Measurements from ENCODE around the gene ZMYND8. TPM values are rescaled to one million over a fixed set of nuclear protein-coding genes. Genes with fewer than 3 reads are reported as not detected.

ZMYND8 gene
- total RNA-seq, 1 experiment from 2014 or later: 50.7 TPM

DNA sequence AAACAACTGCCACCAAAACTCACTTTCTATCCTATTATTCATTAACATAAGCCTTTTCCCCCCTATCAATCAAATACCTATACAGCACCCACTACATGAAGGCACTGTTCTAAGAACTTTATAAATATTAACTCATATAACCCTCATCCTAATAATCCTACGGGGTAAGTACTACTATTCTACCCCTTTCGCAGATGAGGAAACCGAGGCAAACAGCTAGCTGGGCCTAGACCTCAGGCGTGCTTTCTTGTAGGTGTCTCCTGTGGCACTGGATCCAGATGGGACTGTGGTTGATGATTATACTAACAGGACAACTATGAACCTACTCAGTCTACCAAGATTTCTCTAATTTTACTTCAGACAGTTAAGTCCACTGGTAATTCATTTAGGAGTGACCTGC lies 131.6 kb downstream of the ZMYND8 start:
- no peak overlapping the region for H3K4me3 ChIP-seq (ENCODE audit: low read depth in 2 of 2, low read length in 2 of 2)
- no TSS peak for BruUV-seq (replicated peaks)
- no peaks in the 10 kb centered on the region for H3K4me1 ChIP-seq (ENCODE audit: control insufficient read depth, insufficient read depth, low read length)
- intact Hi-C loops (cut with micrococcal nuclease; ENCODE audit: unreplicated experiment) (no loop called here), in situ Hi-C loops (cut with HindIII; ENCODE audit: low pct_unique_long_range_greater_than_20kb, low sequenced_read_pairs) (no loop called here)
- peaks cover 9% of the 10 kb centered on the region for H3K36me3 ChIP-seq (ENCODE audit: control insufficient read depth, insufficient read depth, low read length)
- no peak for TF ChIP-seq TCF7L2 (IDR thresholded peaks at IDR 0.05; ENCODE audit: low read depth, low read length)
- TF ChIP-seq, protein P1, sequence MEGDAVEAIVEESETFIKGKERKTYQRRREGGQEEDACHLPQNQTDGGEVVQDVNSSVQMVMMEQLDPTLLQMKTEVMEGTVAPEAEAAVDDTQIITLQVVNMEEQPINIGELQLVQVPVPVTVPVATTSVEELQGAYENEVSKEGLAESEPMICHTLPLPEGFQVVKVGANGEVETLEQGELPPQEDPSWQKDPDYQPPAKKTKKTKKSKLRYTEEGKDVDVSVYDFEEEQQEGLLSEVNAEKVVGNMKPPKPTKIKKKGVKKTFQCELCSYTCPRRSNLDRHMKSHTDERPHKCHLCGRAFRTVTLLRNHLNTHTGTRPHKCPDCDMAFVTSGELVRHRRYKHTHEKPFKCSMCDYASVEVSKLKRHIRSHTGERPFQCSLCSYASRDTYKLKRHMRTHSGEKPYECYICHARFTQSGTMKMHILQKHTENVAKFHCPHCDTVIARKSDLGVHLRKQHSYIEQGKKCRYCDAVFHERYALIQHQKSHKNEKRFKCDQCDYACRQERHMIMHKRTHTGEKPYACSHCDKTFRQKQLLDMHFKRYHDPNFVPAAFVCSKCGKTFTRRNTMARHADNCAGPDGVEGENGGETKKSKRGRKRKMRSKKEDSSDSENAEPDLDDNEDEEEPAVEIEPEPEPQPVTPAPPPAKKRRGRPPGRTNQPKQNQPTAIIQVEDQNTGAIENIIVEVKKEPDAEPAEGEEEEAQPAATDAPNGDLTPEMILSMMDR (IDR thresholded peaks at IDR 0.05): no peak
- no peak for TF ChIP-seq POLR2AphosphoS5 (IDR thresholded peaks at IDR 0.05; ENCODE audit: low read depth, low read length)
- no peak for TF ChIP-seq SIN3A (IDR thresholded peaks at IDR 0.05; ENCODE audit: borderline replicate concordance, insufficient read depth, low read depth, low read length)
- CTCF ChIA-PET: no interaction called here
- no peaks in the 10 kb centered on the region for H3K27me3 ChIP-seq (ENCODE audit: control insufficient read depth, insufficient read depth, low read length)
- H3K9me3 ChIP-seq (ENCODE audit: control insufficient read depth, insufficient read depth, low read depth, low read length): no peaks in the 10 kb centered on the region
- DNase-seq (ENCODE audit: low read depth, low spot score) (no peak), ATAC-seq (no peak)
- no peak overlapping the region for H3K27ac ChIP-seq (ENCODE audit: low read length)
- POLR2A ChIA-PET: no interaction called here

DNA sequence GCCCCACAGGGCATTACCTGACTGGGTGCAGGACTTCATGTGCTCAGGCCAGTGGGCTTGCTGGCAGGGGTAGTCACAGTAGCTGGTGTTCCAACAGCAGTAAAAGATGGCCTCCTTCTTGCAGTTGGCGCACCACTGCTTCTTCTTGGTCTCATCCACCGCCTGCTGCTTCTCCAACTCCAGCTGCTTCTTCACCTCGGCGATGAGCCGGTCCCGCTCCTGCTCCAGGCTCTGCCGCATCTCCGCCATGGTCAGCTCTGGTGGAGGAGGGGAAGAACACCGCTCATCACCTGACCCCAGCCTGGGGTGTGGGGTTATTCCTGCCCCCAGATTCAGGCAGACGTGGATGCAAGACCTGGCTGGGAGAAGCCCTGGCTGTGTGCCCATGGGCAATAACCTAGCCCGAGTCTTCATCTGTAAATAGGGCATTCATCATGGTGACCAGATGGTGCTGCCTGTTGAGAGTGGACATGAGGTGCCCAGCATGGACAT lies 132.2 kb downstream of the ZMYND8 start:
- Histone ChIP-seq H3K36me3 (ENCODE audit: control insufficient read depth, insufficient read depth, low read length) (peaks cover 9% of the 10 kb centered on the region), H3K4me1 (ENCODE audit: control insufficient read depth, insufficient read depth, low read length) (no peaks in the 10 kb centered on the region), H3K27me3 (ENCODE audit: control insufficient read depth, insufficient read depth, low read length) (no peaks in the 10 kb centered on the region), H3K27ac (ENCODE audit: low read length) (no peak overlapping the region), H3K4me3 (ENCODE audit: low read depth in 2 of 2, low read length in 2 of 2) (no peak overlapping the region), H3K9me3 (ENCODE audit: control insufficient read depth, insufficient read depth, low read depth, low read length) (no peaks in the 10 kb centered on the region)
- ATAC-seq: no peak
- no peak for TF ChIP-seq POLR2AphosphoS5 (IDR thresholded peaks at IDR 0.05; ENCODE audit: low read depth, low read length)
- no peak for TF ChIP-seq TCF7L2 (IDR thresholded peaks at IDR 0.05; ENCODE audit: low read depth, low read length)
- TF ChIP-seq, protein P1 (IDR thresholded peaks at IDR 0.05): no peak
- TF ChIP-seq SIN3A (IDR thresholded peaks at IDR 0.05; ENCODE audit: borderline replicate concordance, insufficient read depth, low read depth, low read length): no peak
- TF ChIP-seq, protein P2, sequence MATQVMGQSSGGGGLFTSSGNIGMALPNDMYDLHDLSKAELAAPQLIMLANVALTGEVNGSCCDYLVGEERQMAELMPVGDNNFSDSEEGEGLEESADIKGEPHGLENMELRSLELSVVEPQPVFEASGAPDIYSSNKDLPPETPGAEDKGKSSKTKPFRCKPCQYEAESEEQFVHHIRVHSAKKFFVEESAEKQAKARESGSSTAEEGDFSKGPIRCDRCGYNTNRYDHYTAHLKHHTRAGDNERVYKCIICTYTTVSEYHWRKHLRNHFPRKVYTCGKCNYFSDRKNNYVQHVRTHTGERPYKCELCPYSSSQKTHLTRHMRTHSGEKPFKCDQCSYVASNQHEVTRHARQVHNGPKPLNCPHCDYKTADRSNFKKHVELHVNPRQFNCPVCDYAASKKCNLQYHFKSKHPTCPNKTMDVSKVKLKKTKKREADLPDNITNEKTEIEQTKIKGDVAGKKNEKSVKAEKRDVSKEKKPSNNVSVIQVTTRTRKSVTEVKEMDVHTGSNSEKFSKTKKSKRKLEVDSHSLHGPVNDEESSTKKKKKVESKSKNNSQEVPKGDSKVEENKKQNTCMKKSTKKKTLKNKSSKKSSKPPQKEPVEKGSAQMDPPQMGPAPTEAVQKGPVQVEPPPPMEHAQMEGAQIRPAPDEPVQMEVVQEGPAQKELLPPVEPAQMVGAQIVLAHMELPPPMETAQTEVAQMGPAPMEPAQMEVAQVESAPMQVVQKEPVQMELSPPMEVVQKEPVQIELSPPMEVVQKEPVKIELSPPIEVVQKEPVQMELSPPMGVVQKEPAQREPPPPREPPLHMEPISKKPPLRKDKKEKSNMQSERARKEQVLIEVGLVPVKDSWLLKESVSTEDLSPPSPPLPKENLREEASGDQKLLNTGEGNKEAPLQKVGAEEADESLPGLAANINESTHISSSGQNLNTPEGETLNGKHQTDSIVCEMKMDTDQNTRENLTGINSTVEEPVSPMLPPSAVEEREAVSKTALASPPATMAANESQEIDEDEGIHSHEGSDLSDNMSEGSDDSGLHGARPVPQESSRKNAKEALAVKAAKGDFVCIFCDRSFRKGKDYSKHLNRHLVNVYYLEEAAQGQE (IDR thresholded peaks at IDR 0.05; ENCODE audit: insufficient read depth in 1 of 2, low read depth in 2 of 2, low read length in 1 of 2): no peak
- POLR2A ChIA-PET: no interaction called here
- CTCF ChIA-PET: no interaction called here
- BruUV-seq (replicated peaks): no TSS peak
- no peak for DNase-seq (ENCODE audit: low read depth, low spot score)
- in situ Hi-C loops (cut with HindIII; ENCODE audit: low pct_unique_long_range_greater_than_20kb, low sequenced_read_pairs): no loop called here
- intact Hi-C loops (cut with micrococcal nuclease; ENCODE audit: unreplicated experiment): no loop called here

Data from Panc1 (cell line).